Fibroblast of gingiva (primary cell): ENCODE measurements around the gene ALKBH7.
"Not testable (repeated sequence)": the region's sequence is repeated elsewhere in the genome, so short reads cannot be mapped to it uniquely, and the experiment has no call there.

ENCODE experiments used
- DNase-seq: peaks from one replicate; pipeline ENCODE4 v3.0.0-alpha.2; 2011; ENCODE audit warnings: low read depth

Gene ALKBH7

DNA sequence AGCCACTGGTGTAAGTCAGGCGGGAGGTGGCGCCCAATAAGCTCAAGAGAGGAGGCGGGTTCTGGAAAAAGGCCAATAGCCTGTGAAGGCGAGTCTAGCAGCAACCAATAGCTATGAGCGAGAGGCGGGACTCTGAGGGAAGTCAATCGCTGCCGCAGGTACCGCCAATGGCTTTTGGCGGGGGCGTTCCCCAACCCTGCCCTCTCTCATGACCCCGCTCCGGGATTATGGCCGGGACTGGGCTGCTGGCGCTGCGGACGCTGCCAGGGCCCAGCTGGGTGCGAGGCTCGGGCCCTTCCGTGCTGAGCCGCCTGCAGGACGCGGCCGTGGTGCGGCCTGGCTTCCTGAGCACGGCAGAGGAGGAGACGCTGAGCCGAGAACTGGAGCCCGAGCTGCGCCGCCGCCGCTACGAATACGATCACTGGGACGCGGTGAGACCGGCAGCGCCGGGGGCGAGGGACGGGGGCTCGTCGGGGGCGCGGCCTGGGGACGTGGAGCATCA, at the start of gene ALKBH7:
Gene ALKBH7 (plus strand): TSS at position 201 of the 502 bp plus-strand sequence. CDS start 27 bp downstream, at position 228.
- peak; percentile 100 for DNase-seq

DNA sequence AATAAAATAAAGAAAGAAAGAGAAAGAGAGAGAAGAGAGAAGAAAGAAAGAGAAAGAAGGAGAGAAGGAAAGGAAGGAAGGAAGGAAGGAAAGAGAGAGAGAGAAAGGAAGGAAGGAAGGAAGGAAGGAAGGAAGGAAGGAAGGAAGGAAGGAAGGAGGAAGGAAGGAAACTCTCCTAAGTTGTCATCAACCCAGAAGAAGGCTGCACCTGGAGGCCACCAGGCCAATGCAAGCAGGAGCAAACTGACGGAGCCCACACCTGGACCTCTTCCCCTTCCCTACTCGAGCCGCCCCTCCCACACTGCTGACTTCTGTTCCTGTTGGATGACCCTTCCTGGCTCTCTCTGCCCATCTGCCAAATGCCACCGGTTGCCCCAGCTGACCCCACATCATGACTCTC, 47.8 kb upstream of the ALKBH7 start:
- no peak for DNase-seq

- DNase-seq: no peak
Measured at GRCh38 chr19:6325614-6326013, 47.0 kb upstream of the ALKBH7 start.

DNA sequence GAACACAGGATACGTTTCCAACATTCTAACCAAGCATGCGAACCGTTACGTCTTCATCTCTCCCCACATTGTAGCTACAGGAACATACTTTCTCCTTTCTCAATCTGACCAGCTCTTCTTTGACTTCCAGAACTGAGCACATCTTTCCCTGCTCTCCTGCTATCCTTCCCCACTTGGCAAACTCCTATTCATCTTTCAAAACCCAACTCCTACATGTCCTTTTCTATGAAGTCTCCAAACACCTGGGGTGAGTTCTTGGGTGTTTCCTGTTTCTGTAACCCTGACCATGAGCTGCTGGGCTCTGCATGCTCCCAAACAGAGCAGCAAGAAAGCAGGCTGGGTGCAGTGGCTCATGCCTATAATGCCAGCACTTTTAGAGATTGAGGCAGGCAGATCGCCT, 45.8 kb upstream of the ALKBH7 start:
- DNase-seq: no peak

DNA sequence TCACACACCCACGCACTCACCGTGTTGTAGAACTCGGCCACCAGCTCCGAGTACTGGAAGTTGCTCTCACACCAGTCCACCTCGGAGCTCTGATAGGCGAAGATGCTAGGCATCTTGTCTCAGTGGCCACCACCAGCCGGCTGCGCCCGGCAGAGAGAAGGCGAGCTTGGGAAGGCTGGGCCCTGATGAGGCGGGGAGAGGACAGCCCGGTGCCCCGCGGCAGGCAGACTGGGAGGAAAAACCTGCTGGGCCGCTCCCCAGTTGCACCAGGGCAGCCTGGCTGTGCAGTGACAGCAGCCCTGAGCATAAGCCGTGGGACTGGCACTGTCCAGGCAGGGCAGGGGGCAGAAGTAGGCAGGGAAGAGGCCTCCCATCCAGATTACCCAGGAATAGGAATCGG, 39.2 kb upstream of the ALKBH7 start, which contains the start of gene ACER1:
Gene ACER1 (minus strand): TSS at position 174 of the 400 bp plus-strand sequence. CDS start 61 bp downstream, at position 113.
- no peak for DNase-seq

GRCh38 chr19:6334490-6335285, 37.9 kb upstream of the ALKBH7 start:
- DNase-seq: no peak

DNA sequence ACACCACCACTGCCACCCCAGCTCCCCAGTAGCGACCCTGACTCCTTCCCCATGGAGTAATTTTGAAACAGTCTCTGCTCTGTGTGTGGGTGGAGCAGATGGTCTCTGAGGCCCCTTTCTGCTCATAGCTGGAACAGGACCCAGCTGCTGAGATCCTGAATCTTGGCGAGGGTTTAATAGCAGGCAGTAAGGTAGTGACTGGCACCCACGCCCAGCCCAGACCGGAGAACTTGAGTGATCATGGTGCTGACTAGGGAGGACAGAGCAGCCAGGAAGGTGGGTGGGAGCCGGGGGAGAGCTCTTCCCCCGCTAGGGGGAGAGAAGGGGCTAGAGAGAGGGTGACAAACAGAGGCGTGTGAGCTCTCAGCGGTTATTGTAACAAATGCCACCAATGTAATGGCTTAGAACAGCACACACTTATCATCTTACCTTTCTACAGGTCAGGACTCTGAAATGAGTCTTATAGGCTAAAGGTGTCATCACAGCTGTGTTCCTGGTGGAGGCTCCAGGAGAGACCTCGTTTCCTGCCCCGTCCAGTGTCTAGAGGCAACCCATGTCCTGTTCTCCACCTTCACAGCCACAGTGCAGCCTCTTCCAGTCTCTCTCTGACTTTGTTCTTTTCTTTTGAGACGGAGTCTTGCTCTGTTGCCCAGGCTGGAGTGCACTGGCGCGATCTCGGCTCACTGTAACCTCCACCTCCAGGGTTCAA, 31.9 kb upstream of the ALKBH7 start:
- DNase-seq: no peak

DNA sequence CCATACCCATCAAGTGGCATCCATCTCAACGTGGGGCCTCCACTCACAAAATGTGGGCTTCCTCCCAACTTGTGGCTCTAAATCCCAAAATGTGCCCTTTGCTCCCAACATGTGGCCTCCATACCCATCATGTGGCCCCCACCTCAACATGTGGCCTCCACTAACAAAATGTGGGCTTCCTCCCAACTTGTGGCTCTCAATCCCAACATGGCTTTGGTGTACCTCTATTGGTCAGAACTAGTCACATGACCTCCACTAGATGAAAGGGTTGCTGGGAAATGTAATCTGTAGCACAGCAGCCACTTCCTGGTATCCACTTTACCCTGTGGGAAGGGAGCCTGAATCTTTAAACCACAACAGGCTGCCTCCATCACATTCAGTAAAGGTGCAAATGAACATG, 29.1 kb upstream of the ALKBH7 start:
- no peak for DNase-seq

DNA sequence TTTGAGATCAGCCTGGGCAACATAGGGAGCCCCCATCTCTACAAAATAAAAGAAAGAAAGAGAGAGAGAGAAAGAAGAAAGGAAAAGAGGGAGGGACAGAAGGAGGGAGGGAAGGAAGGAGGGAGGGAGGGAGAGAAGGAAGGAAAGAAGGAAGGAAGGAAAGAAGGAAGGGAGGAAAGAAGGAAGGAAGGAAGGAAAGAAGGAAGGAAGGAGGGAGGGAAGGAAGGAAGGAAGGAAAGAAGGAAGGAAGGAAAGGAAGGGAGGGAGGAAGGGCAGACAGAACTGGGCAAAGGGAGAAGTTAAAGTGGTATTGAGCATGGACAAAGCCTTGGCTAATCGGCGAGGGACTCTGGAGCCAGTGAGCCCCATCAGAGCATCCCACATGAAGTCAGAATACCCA, 23.3 kb upstream of the ALKBH7 start:
- DNase-seq: not testable (repeated sequence)

DNA sequence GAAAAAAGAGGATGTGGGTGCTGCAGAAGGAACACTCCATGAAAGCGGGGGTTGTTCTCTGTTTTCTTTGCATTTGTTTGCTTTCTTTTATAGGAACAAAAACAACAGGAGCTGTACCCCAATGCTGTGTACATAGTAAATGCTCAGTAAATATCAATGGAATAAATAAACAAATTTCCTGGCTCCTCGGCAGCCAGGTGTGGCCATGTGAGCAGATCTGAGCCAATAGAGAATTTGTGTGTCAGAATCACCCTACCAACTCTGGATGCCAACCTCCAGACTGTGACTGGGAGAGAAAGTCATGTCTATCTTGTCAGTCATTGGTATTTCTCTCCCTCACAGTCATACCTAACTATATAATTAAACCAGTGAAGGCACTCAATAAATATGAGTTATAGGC, 21.9 kb upstream of the ALKBH7 start:
- DNase-seq: no peak

DNA sequence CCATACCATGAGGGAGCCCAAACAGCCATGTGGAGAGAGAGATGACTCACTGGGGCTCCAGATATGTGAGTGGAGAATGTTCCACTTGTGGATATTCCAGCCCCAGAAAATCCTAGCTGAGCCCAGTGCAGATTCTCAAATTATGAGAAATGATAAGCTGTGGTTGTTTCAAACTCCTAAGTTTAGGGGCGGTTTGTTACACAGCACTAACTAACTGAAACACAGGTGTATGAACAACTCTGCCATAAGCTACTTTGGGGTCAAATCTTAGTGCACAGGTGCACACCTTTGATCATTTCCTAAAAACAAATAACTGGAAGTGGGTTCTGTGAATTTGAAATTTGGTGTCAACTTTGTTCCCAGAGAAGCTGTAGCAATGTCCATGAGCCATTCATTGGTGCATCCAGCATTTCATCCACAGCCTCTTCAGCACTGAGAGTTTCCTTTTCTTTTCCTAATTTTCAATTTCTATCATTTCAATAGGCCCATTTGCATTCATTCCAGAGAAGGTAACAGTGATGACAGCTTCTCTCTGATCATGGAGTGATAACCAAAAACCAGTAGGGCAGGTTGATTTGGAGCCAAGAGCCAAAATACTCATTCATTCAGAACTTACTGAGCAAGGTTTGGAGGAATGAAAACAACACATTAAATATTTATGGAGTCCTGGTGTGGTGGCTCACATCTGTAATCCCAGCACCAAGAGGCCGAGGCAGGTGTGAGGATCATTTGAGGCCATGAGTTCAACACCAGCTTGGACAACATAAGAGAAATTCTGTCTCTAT, 20.0 kb upstream of the ALKBH7 start:
- no peak for DNase-seq

DNA sequence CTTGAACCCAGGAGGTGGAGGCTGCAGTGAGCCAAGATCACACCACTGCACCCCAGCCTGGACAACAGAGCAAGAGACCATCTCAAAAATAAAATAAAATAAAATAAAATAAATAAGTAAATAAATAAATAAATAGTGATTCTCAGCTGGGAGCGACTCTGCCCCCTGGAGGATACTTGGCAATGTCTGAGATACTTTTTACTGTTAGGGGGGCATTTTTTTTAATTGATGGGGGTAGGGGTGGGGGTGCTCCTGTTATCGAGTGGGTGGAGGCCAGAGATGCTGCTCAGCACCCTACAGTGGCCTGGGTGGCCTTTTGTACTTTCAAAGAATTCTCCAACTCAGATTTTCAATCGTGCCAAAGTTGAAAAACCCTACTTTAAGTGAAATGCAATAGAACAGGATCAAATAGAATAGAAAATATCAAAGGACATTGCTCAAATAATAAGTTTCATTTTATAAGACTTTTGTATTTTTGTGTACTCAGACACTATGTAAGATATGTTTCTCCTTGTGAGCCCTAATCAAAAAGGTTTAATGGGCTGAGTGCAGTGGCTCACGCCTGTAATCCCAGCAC, 18.4 kb upstream of the ALKBH7 start:
- DNase-seq: no peak

- not testable (repeated sequence) for DNase-seq
Measured at GRCh38 chr19:6355321-6356040, 17.1 kb upstream of the ALKBH7 start.

DNA sequence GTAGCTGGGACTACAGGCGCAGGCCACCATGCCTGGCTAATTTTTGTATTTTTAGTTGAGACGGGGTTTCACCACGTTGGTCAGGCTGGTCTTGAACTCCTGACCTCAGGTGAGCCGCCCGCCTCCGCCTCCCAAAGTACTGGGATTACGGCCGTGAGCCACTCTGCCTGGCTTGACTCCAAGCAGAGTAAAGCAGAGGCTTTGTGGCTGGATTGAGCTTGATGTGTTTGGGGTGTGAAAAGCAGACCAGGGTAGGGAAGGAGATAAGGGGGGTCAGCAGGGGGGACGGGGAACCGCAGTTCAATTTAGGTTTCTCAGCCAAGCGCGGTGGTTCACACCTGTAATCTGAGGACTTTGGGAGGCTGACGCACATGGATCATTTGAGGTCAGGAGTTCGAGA, 15.4 kb upstream of the ALKBH7 start:
- DNase-seq: no peak

DNA sequence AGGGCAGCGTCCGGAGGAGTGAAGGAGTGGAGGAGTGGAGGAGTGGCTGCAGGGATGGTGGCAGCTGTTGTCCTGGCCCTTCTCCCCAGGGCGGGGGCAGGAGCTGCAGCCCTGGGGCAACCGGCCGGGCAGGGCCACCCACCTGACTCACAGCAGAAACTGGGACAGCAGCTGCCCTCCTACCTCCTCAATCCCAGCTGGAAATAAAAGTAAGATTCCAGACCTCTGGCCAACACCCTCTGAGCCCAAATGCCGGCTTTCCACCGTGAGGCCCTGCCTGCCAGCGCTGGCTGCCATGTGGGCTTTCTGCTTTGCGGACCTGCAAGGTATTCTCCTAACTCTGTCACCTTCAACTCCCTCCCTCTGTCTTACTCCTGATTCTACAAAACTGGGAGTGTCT, 14.6 kb upstream of the ALKBH7 start:
- DNase-seq: no peak

GRCh38 chr19:6359568-6360341, 12.8 kb upstream of the ALKBH7 start:
- DNase-seq: no peak

GRCh38 chr19:6360445-6360844, 12.1 kb upstream of the ALKBH7 start:
- DNase-seq: not testable (repeated sequence)

DNA sequence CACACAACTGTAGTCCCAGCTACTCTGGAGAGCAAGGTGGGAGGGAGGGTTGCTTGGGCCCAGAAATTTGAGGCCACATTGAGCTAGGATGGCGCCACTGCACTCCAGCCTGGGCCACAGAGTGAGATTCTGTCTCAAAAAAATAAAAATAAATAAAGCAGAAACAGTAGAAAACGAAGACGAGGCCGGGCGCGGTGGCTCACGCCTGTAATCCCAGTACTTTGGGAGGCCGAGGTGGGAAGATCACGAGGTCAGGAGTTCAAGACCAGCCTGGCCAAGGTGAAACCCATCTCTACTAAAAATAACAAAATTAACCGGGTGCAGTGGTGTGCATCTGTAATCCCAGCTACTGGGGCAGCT, 11.8 kb upstream of the ALKBH7 start:
- not testable (repeated sequence) for DNase-seq

DNA sequence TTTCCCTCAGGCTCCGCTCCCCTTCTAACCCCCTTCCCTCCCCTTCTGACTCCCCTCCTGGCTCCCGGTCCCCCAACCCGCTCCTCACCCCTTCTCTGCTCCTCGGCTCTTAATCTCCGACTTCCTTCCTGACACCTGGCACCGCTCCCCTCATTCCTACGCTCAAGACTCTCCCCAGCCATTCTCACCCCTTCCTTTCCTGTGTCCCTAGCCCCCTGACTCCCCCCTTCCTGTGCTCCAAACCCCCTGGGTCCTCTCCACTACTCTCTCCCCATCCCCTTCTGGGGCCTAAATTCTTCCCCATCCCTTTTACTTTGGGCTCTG, 10.6 kb upstream of the ALKBH7 start:
- no peak for DNase-seq

DNA sequence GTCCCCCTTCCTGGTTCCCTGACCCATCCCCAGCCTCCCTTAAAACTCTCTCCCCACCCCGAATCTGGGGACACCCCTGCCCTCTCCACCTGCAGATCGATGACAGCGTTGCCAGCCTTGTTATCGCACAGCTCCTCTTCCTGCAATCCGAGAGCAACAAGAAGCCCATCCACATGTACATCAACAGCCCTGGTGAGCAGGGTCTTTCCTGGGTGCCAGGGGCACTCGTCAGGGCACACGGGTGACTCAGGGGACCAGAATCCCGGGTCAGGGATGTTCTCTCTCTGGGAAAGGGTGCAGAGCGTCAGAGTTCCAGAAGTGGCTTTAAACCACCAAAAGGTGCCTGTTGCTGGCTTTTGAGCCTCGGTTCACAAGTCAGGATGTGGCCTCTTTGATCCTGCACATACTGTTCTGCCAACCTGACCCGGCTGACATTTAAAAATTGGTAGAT, 10.2 kb upstream of the ALKBH7 start:
- DNase-seq: no peak

DNA sequence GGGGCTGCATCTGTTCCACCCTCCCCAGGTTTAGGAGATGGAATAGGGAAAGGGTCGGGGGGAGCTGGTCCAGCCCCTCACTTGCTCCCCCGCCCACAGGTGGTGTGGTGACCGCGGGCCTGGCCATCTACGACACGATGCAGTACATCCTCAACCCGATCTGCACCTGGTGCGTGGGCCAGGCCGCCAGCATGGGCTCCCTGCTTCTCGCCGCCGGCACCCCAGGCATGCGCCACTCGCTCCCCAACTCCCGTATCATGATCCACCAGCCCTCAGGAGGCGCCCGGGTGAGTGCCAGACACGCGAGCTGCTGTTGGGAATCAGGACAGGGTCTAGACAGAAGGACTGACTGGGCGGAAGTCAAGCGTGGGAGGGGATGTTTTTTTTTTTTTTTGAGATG, 8.2 kb upstream of the ALKBH7 start:
- DNase-seq: no peak
